GM19099 (cell line): ENCODE results near the gene ARHGAP24.

Source experiments
- POLR2A ChIP-seq: IDR thresholded peaks from 3 replicates; pipeline ENCODE4 v1.6.1; 2011; ENCODE audit warnings: low read depth; ENCODE audit not compliant: insufficient read length; ENCODE audit errors: extremely low read depth

Gene ARHGAP24

GRCh38 chr4:85639946-85640345 is 165.0 kb downstream of the ARHGAP24 start:
- TF ChIP-seq POLR2A, result no peak

GRCh38 chr4:85642356-85643100 is 167.6 kb downstream of the ARHGAP24 start:
- no peak for TF ChIP-seq POLR2A

- TF ChIP-seq POLR2A, result no peak
Measured at GRCh38 chr4:85644061-85644460, 169.1 kb downstream of the ARHGAP24 start.

- no peak for TF ChIP-seq POLR2A
Measured at GRCh38 chr4:85650908-85651307, 176.0 kb downstream of the ARHGAP24 start.

GRCh38 chr4:85656759-85657505 is 182.0 kb downstream of the ARHGAP24 start:
- no peak for TF ChIP-seq POLR2A

GRCh38 chr4:85658766-85659439 is 184.0 kb downstream of the ARHGAP24 start:
- TF ChIP-seq POLR2A, result no peak

- no peak for TF ChIP-seq POLR2A
Measured at GRCh38 chr4:85659610-85660218, 184.8 kb downstream of the ARHGAP24 start.

GRCh38 chr4:85669204-85669603 is 194.3 kb downstream of the ARHGAP24 start:
- no peak for TF ChIP-seq POLR2A

GRCh38 chr4:85669992-85670548 is 195.1 kb downstream of the ARHGAP24 start:
- TF ChIP-seq POLR2A, result no peak

GRCh38 chr4:85671120-85671519 is 196.2 kb downstream of the ARHGAP24 start:
- TF ChIP-seq POLR2A, result no peak

- no peak for TF ChIP-seq POLR2A
Measured at GRCh38 chr4:85672116-85672515, 197.2 kb downstream of the ARHGAP24 start.

- TF ChIP-seq POLR2A, result no peak
Measured at GRCh38 chr4:85672959-85673358, 198.0 kb downstream of the ARHGAP24 start.

GRCh38 chr4:85673540-85673939 is 198.6 kb downstream of the ARHGAP24 start:
- TF ChIP-seq POLR2A, result no peak

GRCh38 chr4:85675076-85676049 is 200.4 kb downstream of the ARHGAP24 start:
- TF ChIP-seq POLR2A, result no peak
